WERI-Rb-1 (cell line): ENCODE data around the gene NFE2L2.

Source experiments
- DNase-seq: peaks from one replicate; pipeline ENCODE4 v3.0.0-alpha.2; 2020
- H3K27ac ChIP-seq: fragments of 250-450 bp; sonication (Bioruptor Pico); 2 replicates; pipeline ENCODE4 v1.5.1; 2020; ENCODE audit warnings: mild to moderate bottlenecking, moderate library complexity
- H3K27me3 ChIP-seq: fragments of 250-450 bp; sonication (Bioruptor Pico); 2 replicates; pipeline ENCODE4 v1.5.1; 2021; ENCODE audit warnings: mild to moderate bottlenecking, low read depth, moderate library complexity; ENCODE audit not compliant: insufficient read depth, severe bottlenecking
- H3K36me3 ChIP-seq: fragments of 250-450 bp; sonication (Bioruptor Pico); 2 replicates; pipeline ENCODE4 v1.5.1; 2020; ENCODE audit warnings: mild to moderate bottlenecking, moderate library complexity
- H3K4me3 ChIP-seq: 2 replicates; pipeline ENCODE4 v1.5.1; 2011; ENCODE audit warnings: low read depth, mild to moderate bottlenecking, control low read depth, low read length
- H3K9me3 ChIP-seq: fragments of 250-450 bp; sonication (Bioruptor Pico); 2 replicates; pipeline ENCODE4 v1.5.1; 2021; ENCODE audit warnings: mild to moderate bottlenecking, moderate library complexity; ENCODE audit not compliant: severe bottlenecking
- CTCF ChIP-seq: IDR thresholded peaks from 2 replicates; pipeline ENCODE4 v1.5.1; 2011; ENCODE audit warnings: low read depth, mild to moderate bottlenecking, control low read depth, inconsistent platforms, low read length

NFE2L2 gene

GRCh38 chr2:177289824-177290628 lies 25.5 kb upstream of the NFE2L2 start:
- TF ChIP-seq CTCF, result no peak
- Histone ChIP-seq H3K27ac (no peak overlapping the region), H3K9me3 (no peaks in the 10 kb centered on the region), H3K36me3 (no peaks in the 10 kb centered on the region), H3K4me3 (no peak overlapping the region), H3K27me3 (no peaks in the 10 kb centered on the region)
- no peak for DNase-seq

- Histone ChIP-seq H3K27ac (no peak overlapping the region), H3K9me3 (no peaks in the 10 kb centered on the region), H3K27me3 (peaks cover 2% of the 10 kb centered on the region), H3K36me3 (no peaks in the 10 kb centered on the region), H3K4me3 (no peak overlapping the region)
- DNase-seq, result no peak
- no peak for TF ChIP-seq CTCF
Measured at GRCh38 chr2:177287814-177288213, 23.3 kb upstream of the NFE2L2 start.

DNA sequence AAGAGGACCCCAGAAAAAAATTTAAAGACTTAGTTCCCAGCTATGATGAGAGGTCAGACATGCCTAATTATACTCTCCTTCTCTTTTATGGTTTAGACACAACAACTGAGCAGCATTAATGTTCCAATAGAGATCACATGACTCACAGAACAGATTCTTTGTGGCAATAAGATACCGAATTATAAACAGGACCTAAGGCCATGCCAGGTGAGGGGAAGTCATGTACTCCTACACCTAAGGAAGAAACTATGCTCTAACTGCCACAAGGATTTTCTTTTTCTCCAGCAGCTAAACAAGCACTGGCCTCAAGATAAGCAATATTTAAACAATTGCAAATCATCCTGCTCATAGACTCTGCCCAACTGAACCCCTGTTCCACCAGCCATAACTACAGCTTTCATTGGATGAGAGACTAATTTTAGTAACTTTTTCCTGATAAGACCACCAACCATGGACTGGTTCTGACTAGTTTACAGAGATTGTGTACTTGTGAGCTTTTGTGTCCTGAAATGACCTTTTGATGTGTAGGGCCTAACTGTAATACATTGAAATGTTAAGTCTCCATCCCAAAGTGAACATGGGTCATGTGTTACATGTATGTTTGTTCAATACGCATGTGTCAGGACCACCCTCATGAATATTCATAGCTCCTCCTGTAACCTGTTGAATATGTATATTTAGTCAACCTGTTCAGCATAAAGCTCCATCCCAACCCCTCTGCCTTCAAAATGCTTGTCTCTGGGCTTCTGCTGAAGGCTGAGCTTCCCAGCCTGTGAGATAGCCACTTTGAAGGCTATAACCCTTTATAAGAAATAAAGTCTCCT lies 21.6 kb upstream of the NFE2L2 start:
- H3K27ac ChIP-seq, result no peak overlapping the region
- no peaks in the 10 kb centered on the region for H3K36me3 ChIP-seq
- no peaks in the 10 kb centered on the region for H3K9me3 ChIP-seq
- H3K27me3 ChIP-seq, result peaks cover 2% of the 10 kb centered on the region
- no peak for DNase-seq
- no peak overlapping the region for H3K4me3 ChIP-seq
- no peak for TF ChIP-seq CTCF

DNA sequence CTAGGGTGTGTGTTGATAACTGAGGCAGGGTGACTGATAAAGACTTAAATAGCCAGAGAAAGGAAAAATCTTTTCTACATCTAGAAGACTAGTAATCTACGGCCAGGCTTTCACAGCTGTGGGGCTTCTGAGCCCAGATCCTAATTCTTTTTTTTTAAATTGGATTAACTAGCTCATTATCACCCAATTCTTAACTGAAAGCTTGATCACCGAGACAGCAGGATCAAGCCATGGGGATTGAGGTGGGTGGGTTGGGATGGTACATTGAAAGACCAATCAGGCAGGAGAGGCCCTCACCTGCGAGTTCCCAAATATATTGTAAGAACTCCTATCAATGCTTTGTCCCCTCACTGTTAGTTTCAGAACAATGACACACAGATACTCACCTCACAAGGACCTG lies 20.0 kb upstream of the NFE2L2 start:
- Histone ChIP-seq H3K27me3 (peaks cover 2% of the 10 kb centered on the region), H3K27ac (no peak overlapping the region), H3K36me3 (no peaks in the 10 kb centered on the region), H3K9me3 (no peaks in the 10 kb centered on the region), H3K4me3 (no peak overlapping the region)
- TF ChIP-seq CTCF, result no peak
- peak; percentile 26 for DNase-seq

DNA sequence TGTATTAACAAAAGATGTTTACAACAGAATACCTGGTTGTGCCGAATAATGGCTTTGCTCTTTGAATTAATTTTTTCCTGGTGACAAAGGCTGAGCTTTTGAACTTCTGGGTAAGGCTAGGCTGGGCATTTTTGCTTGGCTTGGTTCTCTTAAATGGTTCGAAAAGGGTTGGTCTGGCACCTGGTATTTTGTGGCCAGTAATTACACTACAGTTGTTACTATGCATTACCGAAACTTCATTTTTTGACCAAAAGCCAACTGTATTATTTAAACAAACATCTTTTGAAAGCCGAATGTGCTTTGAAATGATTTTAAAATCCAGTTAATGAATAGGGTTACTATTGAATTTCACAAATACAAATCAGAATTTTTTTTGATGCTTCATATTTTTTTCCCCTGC lies 19.4 kb upstream of the NFE2L2 start:
- Histone ChIP-seq H3K27me3 (peaks cover 2% of the 10 kb centered on the region), H3K9me3 (no peaks in the 10 kb centered on the region), H3K4me3 (no peak overlapping the region), H3K36me3 (no peaks in the 10 kb centered on the region), H3K27ac (no peak overlapping the region)
- no peak for TF ChIP-seq CTCF
- DNase-seq, result no peak
